Measurements from ENCODE around the gene PXDN. TPM values are rescaled to one million over a fixed set of nuclear protein-coding genes. Genes with fewer than 3 reads are reported as not detected.

PXDN gene
- total and polyA plus RNA-seq, 10 of the 15 experiments (the other 5 are each of a cell fraction or from before 2014, with no cell fraction given) = 0.12 to 0.69 (median 0.23) TPM; not detected in 5

GRCh38 chr2:1741851-1742250 lies 2.5 kb downstream of the PXDN start:
- SMC1A ChIA-PET (ENCODE audit: uncharacterized antibody, unreplicated experiment) = no interaction called here
- no peaks in the 10 kb centered on the region for H3K79me2 ChIP-seq (ENCODE audit: control insufficient read depth, insufficient read depth, low read length)
- ATAC-seq (no peak), DNase-seq (ENCODE audit: low read depth, low spot score) (no peak), FAIRE-seq (no peak)
- 39% methylated on average over 14 of the region's 14 CpGs for WGBS (ENCODE audit: insufficient coverage, insufficient replicate concordance, low lambda C conversion rate, missing lambda C conversion rate)
- intact Hi-C loops (cut with micrococcal nuclease; ENCODE audit: unreplicated experiment) (no loop called here), in situ Hi-C loops (cut with MboI) (no loop called here)
- no peak overlapping the region for H3K4me3 ChIP-seq
- no TSS peak for BruUV-seq (replicated peaks)
- RAD21 ChIA-PET (ENCODE audit: unreplicated experiment) = no interaction called here
- CTCF ChIA-PET = no interaction called here
- no peaks in the 10 kb centered on the region for H3K36me3 ChIP-seq (ENCODE audit: control insufficient read depth in 2 of 2, insufficient read depth in 2 of 2, low read length in 1 of 2)
- H3K4me1 ChIP-seq (ENCODE audit: control insufficient read depth, insufficient read depth, low read length) = no peaks in the 10 kb centered on the region
- H3K9ac ChIP-seq (ENCODE audit: control insufficient read depth, insufficient read depth, low read length) = no peak overlapping the region
- H4K20me1 ChIP-seq (ENCODE audit: control insufficient read depth, insufficient read depth) = no peaks in the 10 kb centered on the region
- no peaks in the 10 kb centered on the region; a peak in 1 of 4 replicates for H3K27me3 ChIP-seq (replicated peaks in 1 of 2; ENCODE audit: control insufficient read depth in 2 of 2, insufficient read depth in 2 of 2, low read length in 1 of 2)
- H2AFZ ChIP-seq (ENCODE audit: control insufficient read depth, low read depth, low read length) = no peak overlapping the region
- H3K9me3 ChIP-seq (replicated peaks; ENCODE audit: control insufficient read depth, insufficient read depth, low read length) = no peaks in the 10 kb centered on the region
- no peak overlapping the region for H3K4me2 ChIP-seq (ENCODE audit: control insufficient read depth, insufficient read depth)
- POLR2A ChIA-PET = no interaction called here
- TF ChIP-seq SREBF1 (IDR thresholded peaks at IDR 0.05; ENCODE audit: low read length) (no peak), HDGF (IDR thresholded peaks at IDR 0.05) (no peak), EGR1 (IDR thresholded peaks at IDR 0.05; ENCODE audit: borderline replicate concordance in 1 of 2, low read depth in 2 of 2, low read length in 2 of 2) (no peak), CBFB (IDR thresholded peaks at IDR 0.05; ENCODE audit: low read depth) (no peak), PML (IDR thresholded peaks at IDR 0.05; ENCODE audit: low read length) (no peak), ATF7 (IDR thresholded peaks at IDR 0.05; ENCODE audit: low read depth) (no peak), TCF3 (IDR thresholded peaks at IDR 0.05; ENCODE audit: borderline replicate concordance, insufficient read depth, low read depth, low read length) (no peak), PRDM15 (CRISPR knock-in tag; IDR thresholded peaks at IDR 0.05) (no peak), PBX3 (IDR thresholded peaks at IDR 0.05; ENCODE audit: insufficient replicate concordance, low read depth, low read length) (no peak)
- TF ChIP-seq, protein P1, sequence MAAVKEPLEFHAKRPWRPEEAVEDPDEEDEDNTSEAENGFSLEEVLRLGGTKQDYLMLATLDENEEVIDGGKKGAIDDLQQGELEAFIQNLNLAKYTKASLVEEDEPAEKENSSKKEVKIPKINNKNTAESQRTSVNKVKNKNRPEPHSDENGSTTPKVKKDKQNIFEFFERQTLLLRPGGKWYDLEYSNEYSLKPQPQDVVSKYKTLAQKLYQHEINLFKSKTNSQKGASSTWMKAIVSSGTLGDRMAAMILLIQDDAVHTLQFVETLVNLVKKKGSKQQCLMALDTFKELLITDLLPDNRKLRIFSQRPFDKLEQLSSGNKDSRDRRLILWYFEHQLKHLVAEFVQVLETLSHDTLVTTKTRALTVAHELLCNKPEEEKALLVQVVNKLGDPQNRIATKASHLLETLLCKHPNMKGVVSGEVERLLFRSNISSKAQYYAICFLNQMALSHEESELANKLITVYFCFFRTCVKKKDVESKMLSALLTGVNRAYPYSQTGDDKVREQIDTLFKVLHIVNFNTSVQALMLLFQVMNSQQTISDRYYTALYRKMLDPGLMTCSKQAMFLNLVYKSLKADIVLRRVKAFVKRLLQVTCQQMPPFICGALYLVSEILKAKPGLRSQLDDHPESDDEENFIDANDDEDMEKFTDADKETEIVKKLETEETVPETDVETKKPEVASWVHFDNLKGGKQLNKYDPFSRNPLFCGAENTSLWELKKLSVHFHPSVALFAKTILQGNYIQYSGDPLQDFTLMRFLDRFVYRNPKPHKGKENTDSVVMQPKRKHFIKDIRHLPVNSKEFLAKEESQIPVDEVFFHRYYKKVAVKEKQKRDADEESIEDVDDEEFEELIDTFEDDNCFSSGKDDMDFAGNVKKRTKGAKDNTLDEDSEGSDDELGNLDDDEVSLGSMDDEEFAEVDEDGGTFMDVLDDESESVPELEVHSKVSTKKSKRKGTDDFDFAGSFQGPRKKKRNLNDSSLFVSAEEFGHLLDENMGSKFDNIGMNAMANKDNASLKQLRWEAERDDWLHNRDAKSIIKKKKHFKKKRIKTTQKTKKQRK (IDR thresholded peaks at IDR 0.05; ENCODE audit: low read depth, low read length) = no peak
- H3K27ac ChIP-seq (ENCODE audit: control insufficient read depth, insufficient read depth) = no peak overlapping the region

All from GM12878 (cell line).